GM12878 (cell line): ENCODE data around the gene CTSE. TPM values are rescaled to one million over a fixed set of nuclear protein-coding genes. Genes with fewer than 3 reads are reported as not detected.

Experiments
- ATAC-seq: fragments of 200-7000 bp; cut with Tn5 transposase; 3 replicates; pipeline ENCODE4 v1.9.1; 2020; ENCODE audit warnings: mild to moderate bottlenecking, moderate library complexity
- Bru-seq: library from RNA; stranded (reverse); fragments of 400-500 nt; gene quantifications from one replicate; lab custom pipeline; 2021; lab: Mats Ljungman, UMichigan
- BruChase-seq, 2 experiments: library from RNA; stranded (reverse); fragments of 400-500 nt; gene quantifications; one replicate each; lab custom pipeline; 2021; lab: Mats Ljungman, UMichigan
- BruUV-seq: library from RNA; stranded (reverse); fragments of 400-500 nt; replicated peaks from 2 replicates; lab custom pipeline; 2021; lab: Mats Ljungman, UMichigan
- CTCF ChIA-PET: fragments of 300-600 bp; sonication (Branson Sonifier 250); formaldehyde crosslinking; extraction: SDS; loops from one replicate; lab custom pipeline; 2021; ENCODE audit warnings: inconsistent platforms; lab: Yijun Ruan, JAX
- POLR2A ChIA-PET: fragments of 350-600 bp; formaldehyde crosslinking; extraction: SDS; loops from one replicate; lab custom pipeline; 2021; ENCODE audit warnings: inconsistent platforms; lab: Charles Lee
- RAD21 ChIA-PET: fragments of 300-600 bp; sonication (Branson Sonifier 250); formaldehyde crosslinking; loops from one replicate; lab custom pipeline; 2023; ENCODE audit warnings: antibody characterized with exemption; ENCODE audit not compliant: unreplicated experiment; lab: Charles Lee
- SMC1A ChIA-PET: fragments of 300-600 bp; sonication (Branson Sonifier 250); formaldehyde crosslinking; loops from one replicate; lab custom pipeline; 2023; ENCODE audit not compliant: unreplicated experiment, uncharacterized antibody; lab: Charles Lee
- DNase-seq: peaks from one replicate; pipeline ENCODE4 v3.0.0-alpha.2; 2011; ENCODE audit warnings: low read depth, low spot score
- FAIRE-seq: peaks from 3 replicates; lab custom pipeline; 2011; peaks lifted over from hg19 to GRCh38; lab: Jason Lieb, UNC
- H2AFZ ChIP-seq: 2 replicates; pipeline ENCODE4 v1.6.0; 2011; ENCODE audit warnings: low read depth, low read length, control low read depth; ENCODE audit not compliant: control insufficient read depth
- H3K27ac ChIP-seq: 2 replicates; pipeline ENCODE4 v1.5.1; 2011; ENCODE audit warnings: control low read depth; ENCODE audit not compliant: control insufficient read depth, insufficient read depth
- H3K27me3 ChIP-seq, 2 experiments: replicated peaks in 1 of 2; 2 replicates each; pipeline versions ENCODE4 v1.6.0 to v1.6.1; 2011; ENCODE audit warnings: low read length in 1 of 2; ENCODE audit not compliant: control insufficient read depth in 2 of 2, insufficient read depth in 2 of 2
- H3K36me3 ChIP-seq, 2 experiments: 2 replicates each; pipeline ENCODE4 v1.5.1; 2011; ENCODE audit warnings: low read length in 1 of 2; ENCODE audit not compliant: control insufficient read depth in 2 of 2, insufficient read depth in 2 of 2
- H3K4me1 ChIP-seq: 2 replicates; pipeline ENCODE4 v1.6.1; 2011; ENCODE audit warnings: mild to moderate bottlenecking, low read length, moderate library complexity, mixed read lengths; ENCODE audit not compliant: control insufficient read depth, insufficient read depth
- H3K4me2 ChIP-seq: 2 replicates; pipeline ENCODE4 v1.6.0; 2011; ENCODE audit warnings: control low read depth; ENCODE audit not compliant: control insufficient read depth, insufficient read depth
- H3K4me3 ChIP-seq: fragments of 200-600 bp; sonication (generic); 2 replicates; pipeline ENCODE4 v1.5.1; 2016
- H3K79me2 ChIP-seq: 2 replicates; pipeline ENCODE4 v1.6.0; 2011; ENCODE audit warnings: low read length; ENCODE audit not compliant: control insufficient read depth, insufficient read depth
- H3K9ac ChIP-seq: 2 replicates; pipeline ENCODE4 v1.8.0; 2011; ENCODE audit warnings: low read length, control low read depth, mixed read lengths; ENCODE audit not compliant: control insufficient read depth, insufficient read depth
- H3K9me3 ChIP-seq: replicated peaks from 3 replicates; pipeline ENCODE4 v1.5.1; 2011; ENCODE audit warnings: mild to moderate bottlenecking, low read length; ENCODE audit not compliant: control insufficient read depth, insufficient read depth
- H4K20me1 ChIP-seq: 2 replicates; pipeline ENCODE4 v1.6.0; 2011; ENCODE audit not compliant: control insufficient read depth, insufficient read depth
- GATAD2B ChIP-seq: fragments of 450-650 bp; conservative IDR thresholded peaks from 2 replicates; pipeline ENCODE4 v1.6.1; 2017; ENCODE audit warnings: low read depth, mild to moderate bottlenecking, moderate library complexity
- HSF1 ChIP-seq: fragments of 150-350 bp; IDR thresholded peaks from 2 replicates; pipeline ENCODE4 v1.6.1; 2014; ENCODE audit warnings: mild to moderate bottlenecking, low read depth, low read length
- ZNF687 ChIP-seq: fragments of 450-650 bp; IDR thresholded peaks from 2 replicates; pipeline ENCODE4 v1.6.1; 2017; ENCODE audit warnings: mild to moderate bottlenecking, moderate library complexity
- ZZZ3 ChIP-seq: IDR thresholded peaks from 2 replicates; pipeline ENCODE4 v1.6.1; 2011; ENCODE audit warnings: low read depth; ENCODE audit not compliant: control insufficient read depth, insufficient read length
- WGBS: methylation state at CpG from one replicate; pipeline ENCODE4 v1.1.6; 2016; ENCODE audit warnings: low lambda C conversion rate; ENCODE audit not compliant: insufficient replicate concordance, insufficient coverage; ENCODE audit errors: missing lambda C conversion rate; 5-methylcytosine and 5-hydroxymethylcytosine counted together
- in situ Hi-C: fragments of 300-500 bp; cut with MboI; formaldehyde crosslinking; loops from 9 replicates; pipeline ENCODE4 v1.14.3; 2018; ENCODE audit warnings: mixed read lengths
- intact Hi-C: fragments of 100-400 bp; cut with micrococcal nuclease; formaldehyde crosslinking; loops from one replicate; pipeline ENCODE4 v1.14.2; 2022; ENCODE audit not compliant: unreplicated experiment
- long read RNA-seq, 2 experiments: library from polyadenylated mRNA; unstranded; transcript quantifications; one replicate each; pipeline ENCODE4 v2.0.0, GENCODE V29; 2019 to 2020
- polyA minus RNA-seq, 3 experiments: library from RNA; depleted of rRNA, polyadenylated mRNA; stranded (reverse); fragments of >200 nt; gene quantifications; 2 replicates each; pipeline ENCODE4 v1.2.3, GENCODE V29; 2011
- polyA plus RNA-seq, 11 experiments: library from polyadenylated mRNA; depleted of rRNA in 4 of 11; unstranded in 6 of 11; stranded (reverse) in 5 of 11; fragments of >200 nt; fragmentation: Nextera tagmentation in 4 of 11; fragmentation: Illumina TruSeq in 1 of 11; extraction: Ambion mirVana in 4 of 11; extraction: Trizol in 1 of 11; gene quantifications; 1 replicate in 1 of 11; 2 replicates in 10 of 11; pipeline versions ENCODE4 v1.2.1 to v1.2.3, GENCODE V29; 2011 to 2016; ENCODE audit warnings: inconsistent platforms in 2 of 11, missing spikeins in 2 of 11, low read depth in 1 of 11
- total RNA-seq, 4 experiments: library from RNA; depleted of rRNA in 3 of 4; stranded (reverse); fragments of >200 nt in 3 of 4; fragmentation: Illumina TruSeq in 1 of 4; extraction: Trizol in 1 of 4; gene quantifications; 2 replicates each; pipeline versions ENCODE4 v1.2.1 to v1.2.3, GENCODE V29; 2013 to 2021

The CTSE gene
- not detected in 2 replicates for total RNA-seq (2013; cell fraction: nucleolus; rRNA removed)
- total RNA-seq (2014; rRNA removed) = not detected in 2 replicates
- total RNA-seq (2014; rRNA removed; fragmentation: Illumina TruSeq; extraction: Trizol) = not detected in 2 replicates
- 0.26 TPM in 1 of 2 replicates, not detected in the other for total RNA-seq (2021)
- polyA plus RNA-seq (2011; ENCODE audit: low read depth) = not detected
- not detected in 2 replicates for polyA plus RNA-seq (2011; rRNA removed)
- not detected in 2 replicates for polyA plus RNA-seq (2011; cell fraction: cytosol; rRNA removed)
- not detected in 2 replicates for polyA plus RNA-seq (2011; cell fraction: nucleus; rRNA removed)
- not detected in 2 replicates for polyA plus RNA-seq (2012)
- not detected in 2 replicates for polyA plus RNA-seq (2014; fragmentation: Illumina TruSeq; extraction: Trizol)
- not detected for polyA plus RNA-seq (2014; fragmentation: Nextera tagmentation; extraction: Ambion mirVana)
- polyA plus RNA-seq (2014; rRNA removed) = not detected in 2 replicates
- polyA plus RNA-seq (2016; fragmentation: Nextera tagmentation; extraction: Ambion mirVana) = not detected
- not detected in 2 replicates for polyA minus RNA-seq (2011; rRNA and poly(A)+ RNA removed)
- not detected in 2 replicates for polyA minus RNA-seq (2011; cell fraction: cytosol; rRNA and poly(A)+ RNA removed)
- polyA minus RNA-seq (2011; cell fraction: nucleus; rRNA and poly(A)+ RNA removed) = not detected in 2 replicates
- Bru-seq, nascent RNA = percentile 13 among the genes with signal in this experiment
- percentile 6 among the genes with signal in this experiment for BruChase-seq, experiment 1, labeled RNA remaining after a 6-hour chase
- BruChase-seq, experiment 2, labeled RNA remaining after a 2-hour chase = not detected
- long read RNA-seq, experiment 1 = 0 reads
- long read RNA-seq, experiment 2 = 0 reads

- H3K9ac ChIP-seq = no peak within 1 kb of the TSS
- ATAC-seq = no peak
- no peaks in the 10 kb centered on the region for H3K79me2 ChIP-seq
- intact Hi-C loops = no loop called here
- in situ Hi-C loops = no loop called here
- no peak within 1 kb of the TSS for H3K4me3 ChIP-seq
- BruUV-seq = no TSS peak
- no peak within 1 kb of the TSS for H2AFZ ChIP-seq
- CTCF ChIA-PET = no interaction called here
- POLR2A ChIA-PET = no interaction called here
- no peaks in the 10 kb centered on the region; the same call in 2 of the 3 replicates for H3K9me3 ChIP-seq
- no peaks in the 10 kb centered on the region for H4K20me1 ChIP-seq
- peaks cover 0 to 5% of the 10 kb centered on the region in 2 experiments; a peak in 2 of 4 replicates for H3K27me3 ChIP-seq
- H3K27ac ChIP-seq = no peak within 1 kb of the TSS
- DNase-seq = no peak
- H3K4me2 ChIP-seq = no peak within 1 kb of the TSS
- no peaks in the 10 kb centered on the region for H3K36me3 ChIP-seq
- 53% methylated on average over 11 of the region's 11 CpGs for WGBS
- no peaks in the 10 kb centered on the region for H3K4me1 ChIP-seq
- no peak for FAIRE-seq
- SMC1A ChIA-PET = interaction anchor here (1.6 kb wide), 1 partner anchor 46 kb away, joined by 4 read pairs; no protein-coding TSS in a partner anchor
- no peak for TF ChIP-seq ZZZ3
- no peak for TF ChIP-seq HSF1
- no peak for TF ChIP-seq ZNF687
- TF ChIP-seq GATAD2B = no peak
- RAD21 ChIA-PET = interaction anchor here (1.1 to 1.4 kb wide), 2 partner anchors 34 to 82 kb away, joined by 3 to 4 read pairs; no protein-coding TSS in a partner anchor
These were observed at the start of gene CTSE for GRCh38 chr1:206023695-206024094. TSS of gene CTSE (minus strand) at chr1:206023895. CDS start at chr1:206023791, 104 bp downstream.
